ENCODE results near the gene ANKRD26. TPM values are rescaled to one million over a fixed set of nuclear protein-coding genes. Genes with fewer than 3 reads are reported as not detected.

ANKRD26 gene
- total and polyA plus RNA-seq, 12 donors = 1.9 to 12.2 (median 10.4) TPM

DNA sequence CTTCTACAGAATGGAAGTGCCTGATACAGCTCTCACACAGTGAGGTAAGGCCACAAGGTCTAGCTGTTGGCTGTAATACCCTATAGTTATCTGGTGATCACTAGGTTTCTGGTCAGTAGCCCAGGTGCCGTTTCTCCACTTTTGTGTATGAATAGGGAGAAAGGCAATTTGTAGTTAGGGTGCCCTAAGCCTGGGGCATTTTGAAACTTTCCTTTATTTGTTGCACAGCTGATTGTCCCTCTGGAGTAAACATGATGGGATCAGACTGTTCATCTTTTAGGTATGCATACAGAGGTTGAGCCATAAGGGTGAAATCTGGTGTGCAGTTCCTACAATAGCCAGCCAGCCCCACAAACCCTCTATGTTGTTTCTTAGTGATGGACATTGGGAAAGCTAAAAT lies 112.4 kb downstream of the ANKRD26 start:
- Histone ChIP-seq H3K27me3 (no peaks in the 10 kb centered on the region), H3K27ac (no peak overlapping the region), H3K4me3 (no peak overlapping the region), H3K36me3 (no peaks in the 10 kb centered on the region), H3K9me3 (no peaks in the 10 kb centered on the region), H3K4me1 (no peaks in the 10 kb centered on the region)
- no peak for DNase-seq
- no peak for ATAC-seq
- intact Hi-C loops (cut with DNase I) = no loop called here
- 85 to 94% methylated on average over 1 of the region's 1 CpG for WGBS, 2 donors
- TF ChIP-seq, protein P1, sequence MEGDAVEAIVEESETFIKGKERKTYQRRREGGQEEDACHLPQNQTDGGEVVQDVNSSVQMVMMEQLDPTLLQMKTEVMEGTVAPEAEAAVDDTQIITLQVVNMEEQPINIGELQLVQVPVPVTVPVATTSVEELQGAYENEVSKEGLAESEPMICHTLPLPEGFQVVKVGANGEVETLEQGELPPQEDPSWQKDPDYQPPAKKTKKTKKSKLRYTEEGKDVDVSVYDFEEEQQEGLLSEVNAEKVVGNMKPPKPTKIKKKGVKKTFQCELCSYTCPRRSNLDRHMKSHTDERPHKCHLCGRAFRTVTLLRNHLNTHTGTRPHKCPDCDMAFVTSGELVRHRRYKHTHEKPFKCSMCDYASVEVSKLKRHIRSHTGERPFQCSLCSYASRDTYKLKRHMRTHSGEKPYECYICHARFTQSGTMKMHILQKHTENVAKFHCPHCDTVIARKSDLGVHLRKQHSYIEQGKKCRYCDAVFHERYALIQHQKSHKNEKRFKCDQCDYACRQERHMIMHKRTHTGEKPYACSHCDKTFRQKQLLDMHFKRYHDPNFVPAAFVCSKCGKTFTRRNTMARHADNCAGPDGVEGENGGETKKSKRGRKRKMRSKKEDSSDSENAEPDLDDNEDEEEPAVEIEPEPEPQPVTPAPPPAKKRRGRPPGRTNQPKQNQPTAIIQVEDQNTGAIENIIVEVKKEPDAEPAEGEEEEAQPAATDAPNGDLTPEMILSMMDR (IDR thresholded peaks at IDR 0.05) = no peak

DNA sequence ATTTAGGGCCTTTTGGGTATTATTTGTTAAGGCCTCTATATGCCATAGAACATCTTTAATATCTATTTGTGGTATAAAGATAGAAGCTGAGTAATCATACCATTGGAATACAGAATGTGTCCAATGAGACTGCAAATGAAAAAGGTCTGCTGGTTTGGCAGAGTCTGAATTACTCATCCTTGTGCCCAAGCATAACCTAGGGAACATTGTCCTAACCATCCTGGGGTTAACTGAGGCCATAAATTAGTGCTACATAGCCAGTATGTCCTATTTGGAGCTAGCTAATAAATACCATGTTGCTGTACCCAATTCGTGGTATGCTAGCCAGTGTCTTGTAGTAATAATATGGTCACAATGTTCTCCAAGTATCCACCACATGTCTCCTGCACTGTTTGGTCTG lies 117.1 kb downstream of the ANKRD26 start:
- Histone ChIP-seq H3K4me1 (no peaks in the 10 kb centered on the region), H3K27ac (no peak overlapping the region), H3K36me3 (no peaks in the 10 kb centered on the region), H3K4me3 (no peak overlapping the region), H3K27me3 (no peaks in the 10 kb centered on the region), H3K9me3 (no peaks in the 10 kb centered on the region)
- TF ChIP-seq, protein P1 (IDR thresholded peaks at IDR 0.05) = no peak
- ATAC-seq (no peak), DNase-seq (no peak)
- WGBS, 2 donors = 81 to 82% methylated on average over 1 of the region's 1 CpG
- intact Hi-C loops (cut with DNase I) = no loop called here

DNA sequence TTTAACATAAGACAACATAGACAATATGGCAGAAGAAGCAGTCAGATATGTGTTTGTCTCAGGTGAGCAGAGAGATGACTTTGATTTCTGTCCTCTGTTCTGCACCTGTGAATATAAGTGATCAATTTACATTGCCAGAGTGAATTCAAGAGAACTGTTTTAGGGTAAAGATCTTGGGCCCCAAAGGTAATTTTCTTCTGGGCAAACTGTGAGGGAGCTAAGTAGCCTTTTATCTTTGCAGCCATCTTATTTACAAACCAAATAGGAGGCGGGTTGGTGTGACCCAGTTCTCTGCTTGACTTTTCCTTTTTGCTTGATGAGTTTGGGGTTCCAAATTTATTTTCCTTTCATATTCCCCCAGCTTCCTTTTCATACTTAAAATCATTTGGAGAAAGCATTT lies 118.2 kb downstream of the ANKRD26 start:
- WGBS, 2 donors = 83 to 88% methylated on average over 1 of the region's 1 CpG
- Histone ChIP-seq H3K36me3 (no peaks in the 10 kb centered on the region), H3K4me3 (no peak overlapping the region), H3K4me1 (no peaks in the 10 kb centered on the region), H3K9me3 (no peaks in the 10 kb centered on the region), H3K27me3 (no peaks in the 10 kb centered on the region), H3K27ac (no peak overlapping the region)
- TF ChIP-seq, protein P1 (IDR thresholded peaks at IDR 0.05) = no peak
- intact Hi-C loops (cut with DNase I) = no loop called here
- DNase-seq (no peak), ATAC-seq (no peak)

DNA sequence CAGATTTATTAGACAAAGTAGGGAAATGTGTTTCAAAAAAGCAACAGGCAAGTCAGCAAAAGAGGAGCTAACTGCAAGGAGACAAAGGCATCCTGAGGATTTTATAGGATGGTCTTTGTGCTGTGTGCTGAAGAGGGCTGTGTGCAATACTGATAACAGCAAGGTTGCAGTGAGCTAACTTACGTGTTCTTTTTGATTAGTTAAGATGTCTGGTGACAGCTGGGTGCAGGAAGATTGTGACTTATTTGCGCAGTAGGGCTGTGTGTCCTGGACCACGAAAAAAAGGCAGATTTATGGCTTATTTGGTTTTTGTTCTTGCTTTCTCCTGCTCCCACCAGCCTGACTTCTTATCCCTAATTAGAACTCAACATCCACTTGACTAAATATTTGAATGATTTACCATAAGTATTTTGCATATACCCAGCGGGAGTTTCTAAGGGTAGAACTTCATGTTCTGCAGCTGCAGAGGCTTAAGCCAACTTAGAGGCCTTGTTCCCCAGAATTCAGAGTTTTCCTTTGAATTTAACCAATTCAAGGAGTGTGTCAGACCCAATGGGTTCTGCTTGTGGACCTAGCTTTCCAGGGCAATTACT lies 119.0 kb downstream of the ANKRD26 start:
- Histone ChIP-seq H3K4me1 (no peaks in the 10 kb centered on the region), H3K4me3 (no peak overlapping the region), H3K27me3 (no peaks in the 10 kb centered on the region), H3K36me3 (no peaks in the 10 kb centered on the region), H3K27ac (no peak overlapping the region), H3K9me3 (no peaks in the 10 kb centered on the region)
- WGBS, 2 donors = 74 to 91% methylated on average over 4 of the region's 4 CpGs
- TF ChIP-seq, protein P1 (IDR thresholded peaks at IDR 0.05) = no peak
- intact Hi-C loops (cut with DNase I) = no loop called here
- ATAC-seq (no peak), DNase-seq (no peak)

All from heart right ventricle (tissue), 16 donors.